ENCODE data around the gene RRP1B.

GRCh38 chr21:43718872-43719747 is 59.8 kb downstream of the RRP1B start, which contains the start of gene PDXK:
- TF ChIP-seq POLR2A (IDR thresholded peaks at IDR 0.05; ENCODE audit: low read length) (peak; percentile 76), GATA1 (IDR thresholded peaks at IDR 0.05; ENCODE audit: low read depth, low read length) (no peak)
